ENCODE data around the gene TMEM132C.

GRCh38 chr12:128682548-128683275 lies 415.7 kb downstream of the TMEM132C start:
- TF ChIP-seq POLR2AphosphoS5 (IDR thresholded peaks at IDR 0.05; ENCODE audit: low read depth, low read length) (no peak), TAF1 (IDR thresholded peaks at IDR 0.05; ENCODE audit: borderline replicate concordance, low read depth, low read length) (no peak)
